HCT116 (cell line): ENCODE results near the gene PTPN2. TPM values are rescaled to one million over a fixed set of nuclear protein-coding genes. Genes with fewer than 3 reads are reported as not detected.

Experiments used
- ATAC-seq: fragments of 200-7000 bp; cut with Tn5 transposase; 2 replicates; pipeline ENCODE4 v1.9.1; 2020; ENCODE audit warnings: mild to moderate bottlenecking, moderate library complexity
- BruUV-seq: library from RNA; stranded (reverse); fragments of 400-500 nt; replicated peaks from 2 replicates; lab custom pipeline; 2021; lab: Mats Ljungman, UMichigan
- CTCF ChIA-PET: fragments of 300-600 bp; sonication (Branson Sonifier 250); formaldehyde crosslinking; loops from one replicate; lab custom pipeline; 2021; ENCODE audit warnings: antibody characterized with exemption; lab: Charles Lee
- POLR2A ChIA-PET: fragments of 300-600, 350-600 bp; sonication (Branson Sonifier 250); formaldehyde crosslinking; loops from one replicate; lab custom pipeline; 2021; ENCODE audit warnings: antibody characterized with exemption; lab: Charles Lee
- RAD21 ChIA-PET, 2 experiments: fragments of 300-600 bp; sonication (Branson Sonifier 250); formaldehyde crosslinking; loops; one replicate each; lab custom pipeline; 2023; ENCODE audit warnings: low total read pairs in 2 of 2; ENCODE audit not compliant: uncharacterized antibody in 2 of 2, unreplicated experiment in 2 of 2, low non-redundant PET in 1 of 2; lab: Charles Lee
- DNase-seq: peaks from one replicate; pipeline ENCODE4 v3.0.0-alpha.2; 2010; ENCODE audit warnings: low read depth, low spot score
- H2AFZ ChIP-seq: fragments of 200-600 bp; shearing (Covaris generic), sonication (generic); 2 replicates; pipeline ENCODE4 v1.6.1; 2017; ENCODE audit warnings: low read depth, mixed run types, mixed read lengths, antibody characterized with exemption, low read length; ENCODE audit not compliant: poor library complexity, severe bottlenecking
- H3K27ac ChIP-seq: 2 replicates; pipeline ENCODE4 v1.5.1; 2012; ENCODE audit warnings: low read depth, low read length
- H3K27me3 ChIP-seq: fragments of 200-600 bp; sonication (generic); 2 replicates; pipeline ENCODE4 v1.6.1; 2016; ENCODE audit warnings: mixed run types, low read length, mixed read lengths; ENCODE audit not compliant: insufficient read depth
- H3K36me3 ChIP-seq, 2 experiments: fragments of 200-500 bp in 1 of 2; fragments of 200-600 bp in 1 of 2; sonication (Bioruptor generic) in 1 of 2; sonication (generic) in 1 of 2; 2 replicates each; pipeline versions ENCODE4 v1.5.1 to v1.6.1; 2014 to 2016; ENCODE audit warnings: low read length in 2 of 2, inconsistent platforms in 1 of 2, mixed read lengths in 1 of 2, mixed run types in 1 of 2; ENCODE audit not compliant: insufficient read depth in 2 of 2, control insufficient read depth in 1 of 2
- H3K4me1 ChIP-seq, 2 experiments: fragments of 200-600 bp in 1 of 2; sonication (generic) in 1 of 2; 2 replicates each; pipeline versions ENCODE4 v1.5.1 to v1.6.1; 2012 to 2017; ENCODE audit warnings: low read length in 2 of 2, inconsistent platforms in 1 of 2, mild to moderate bottlenecking in 1 of 2, mixed read lengths in 1 of 2, mixed run types in 1 of 2, moderate library complexity in 1 of 2; ENCODE audit not compliant: insufficient read depth in 2 of 2, control insufficient read depth in 1 of 2
- H3K4me2 ChIP-seq: fragments of 200-600 bp; sonication (generic); 2 replicates; pipeline ENCODE4 v1.6.1; 2017; ENCODE audit warnings: mixed run types, low read length, mixed read lengths
- H3K4me3 ChIP-seq, 2 experiments: fragments of 200-600 bp in 1 of 2; sonication (generic) in 1 of 2; replicated peaks in 1 of 2; 2 replicates each; pipeline ENCODE4 v1.5.1; 2011 to 2016; ENCODE audit warnings: low read length in 2 of 2, control low read depth in 1 of 2, low read depth in 1 of 2, mild to moderate bottlenecking in 1 of 2, mixed read lengths in 1 of 2, mixed run types in 1 of 2
- H3K79me2 ChIP-seq: fragments of 200-600 bp; sonication (generic); 2 replicates; pipeline ENCODE4 v1.6.1; 2017; ENCODE audit warnings: mild to moderate bottlenecking, mixed run types, low read length, moderate library complexity, mixed read lengths; ENCODE audit not compliant: insufficient read depth
- H3K9ac ChIP-seq: fragments of 200-600 bp; sonication (generic); 2 replicates; pipeline ENCODE4 v1.6.1; 2016; ENCODE audit warnings: low read length, mixed read lengths
- H3K9me2 ChIP-seq: fragments of 200-600 bp; sonication (generic), shearing (Covaris generic); 2 replicates; pipeline ENCODE4 v1.6.1; 2017; ENCODE audit warnings: mixed run types, mild to moderate bottlenecking, moderate library complexity; ENCODE audit not compliant: insufficient read depth
- H3K9me3 ChIP-seq, 2 experiments: fragments of 200-500 bp in 1 of 2; fragments of 200-600 bp in 1 of 2; sonication (Bioruptor generic) in 1 of 2; sonication (generic) in 1 of 2; 2 replicates each; pipeline ENCODE4 v1.6.1; 2014 to 2017; ENCODE audit warnings: low read length in 2 of 2, mixed read lengths in 2 of 2, inconsistent platforms in 1 of 2, low read depth in 1 of 2, mild to moderate bottlenecking in 1 of 2, mixed run types in 1 of 2, moderate library complexity in 1 of 2; ENCODE audit not compliant: control insufficient read depth in 1 of 2, insufficient read depth in 1 of 2
- H4K20me1 ChIP-seq: fragments of 200-600 bp; sonication (generic), shearing (Covaris generic); 2 replicates; pipeline ENCODE4 v1.6.1; 2017; ENCODE audit warnings: mixed run types, mild to moderate bottlenecking, moderate library complexity; ENCODE audit not compliant: insufficient read depth
- EGR1 ChIP-seq: IDR thresholded peaks from 2 replicates; pipeline ENCODE4 v1.6.1; 2012; ENCODE audit warnings: low read depth
- ELF1 ChIP-seq: IDR thresholded peaks from 2 replicates; pipeline ENCODE4 v1.6.1; 2012; ENCODE audit warnings: low read depth, borderline replicate concordance
- EZH2 ChIP-seq: fragments of 200-600 bp; sonication (generic); IDR thresholded peaks from 2 replicates; pipeline ENCODE4 v1.6.1; 2017; ENCODE audit warnings: antibody characterized with exemption, mixed run types
- JUND ChIP-seq: IDR thresholded peaks from 2 replicates; pipeline ENCODE4 v1.6.1; 2012
- TCF7L2 ChIP-seq: IDR thresholded peaks from 2 replicates; pipeline ENCODE4 v1.7.0; 2011; ENCODE audit warnings: borderline replicate concordance, inconsistent platforms; ENCODE audit not compliant: insufficient read depth, insufficient read length; ENCODE audit errors: extremely low read depth
- YY1 ChIP-seq: IDR thresholded peaks from 2 replicates; pipeline ENCODE4 v1.6.1; 2011; ENCODE audit warnings: low read length, low read depth, moderate library complexity, mild to moderate bottlenecking; ENCODE audit not compliant: insufficient replicate concordance; ENCODE audit errors: extremely low read depth
- ZNF274 ChIP-seq: fragments of 200-500 bp; sonication (Bioruptor generic); IDR thresholded peaks from 2 replicates; pipeline ENCODE4 v1.6.1; 2014; ENCODE audit warnings: mild to moderate bottlenecking, low read depth, low read length, inconsistent platforms
- intact Hi-C: fragments of 100-400 bp; cut with micrococcal nuclease; formaldehyde crosslinking; loops from 2 replicates; pipeline ENCODE4 v1.10.0; 2022
- total RNA-seq: library from RNA; stranded (reverse); gene quantifications from one replicate; pipeline ENCODE4 v1.2.1, GENCODE V29; 2021; ENCODE audit not compliant: unreplicated experiment
- TF ChIP-seq, protein P1 (sequence below): IDR thresholded peaks from 2 replicates; pipeline ENCODE4 v1.6.1; 2012
- TF ChIP-seq, protein P2 (sequence below): IDR thresholded peaks from 2 replicates; pipeline ENCODE4 v1.6.1; 2011; ENCODE audit warnings: mild to moderate bottlenecking, low read length, moderate library complexity; ENCODE audit not compliant: insufficient replicate concordance; ENCODE audit errors: extremely low read depth

The PTPN2 gene
- total RNA-seq, 1 experiment from 2014 or later = 50.3 TPM

DNA sequence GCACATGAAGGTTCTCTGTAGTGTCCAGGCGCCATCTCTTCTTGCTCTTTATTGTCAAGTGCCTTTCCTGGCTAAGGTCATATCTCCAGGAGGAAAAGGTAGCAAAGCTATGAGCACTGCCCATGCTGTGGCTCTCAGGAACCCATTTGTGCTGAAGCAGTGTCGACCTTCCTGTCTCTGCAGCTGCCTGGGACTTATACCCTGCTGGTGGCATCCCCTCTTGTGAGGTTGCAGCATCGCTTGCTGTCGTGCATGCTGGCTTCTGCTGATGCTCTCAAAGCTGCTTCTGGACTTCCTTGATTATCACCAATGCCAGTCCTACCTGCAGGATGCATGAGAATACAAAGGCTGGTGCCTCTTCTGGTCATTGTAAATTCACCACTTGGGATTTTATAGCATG, 22.1 kb upstream of the PTPN2 start:
- POLR2A ChIA-PET = no interaction called here
- ATAC-seq = no peak

More for the DNA sequence above, 22.1 kb upstream of the PTPN2 start:
- no peaks in the 10 kb centered on the region for H3K79me2 ChIP-seq
- H3K36me3 ChIP-seq = no peaks in the 10 kb centered on the region
- H2AFZ ChIP-seq = no peak overlapping the region
- RAD21 ChIA-PET = no interaction called here
- H3K27me3 ChIP-seq = no peaks in the 10 kb centered on the region
- no peak for TF ChIP-seq TCF7L2
- no peak for TF ChIP-seq EGR1
- TF ChIP-seq YY1 = no peak
- TF ChIP-seq ZNF274 = no peak
- TF ChIP-seq, protein P1, sequence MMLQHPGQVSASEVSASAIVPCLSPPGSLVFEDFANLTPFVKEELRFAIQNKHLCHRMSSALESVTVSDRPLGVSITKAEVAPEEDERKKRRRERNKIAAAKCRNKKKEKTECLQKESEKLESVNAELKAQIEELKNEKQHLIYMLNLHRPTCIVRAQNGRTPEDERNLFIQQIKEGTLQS = no peak
- no peak for TF ChIP-seq JUND
- TF ChIP-seq ELF1 = no peak
- TF ChIP-seq, protein P2, sequence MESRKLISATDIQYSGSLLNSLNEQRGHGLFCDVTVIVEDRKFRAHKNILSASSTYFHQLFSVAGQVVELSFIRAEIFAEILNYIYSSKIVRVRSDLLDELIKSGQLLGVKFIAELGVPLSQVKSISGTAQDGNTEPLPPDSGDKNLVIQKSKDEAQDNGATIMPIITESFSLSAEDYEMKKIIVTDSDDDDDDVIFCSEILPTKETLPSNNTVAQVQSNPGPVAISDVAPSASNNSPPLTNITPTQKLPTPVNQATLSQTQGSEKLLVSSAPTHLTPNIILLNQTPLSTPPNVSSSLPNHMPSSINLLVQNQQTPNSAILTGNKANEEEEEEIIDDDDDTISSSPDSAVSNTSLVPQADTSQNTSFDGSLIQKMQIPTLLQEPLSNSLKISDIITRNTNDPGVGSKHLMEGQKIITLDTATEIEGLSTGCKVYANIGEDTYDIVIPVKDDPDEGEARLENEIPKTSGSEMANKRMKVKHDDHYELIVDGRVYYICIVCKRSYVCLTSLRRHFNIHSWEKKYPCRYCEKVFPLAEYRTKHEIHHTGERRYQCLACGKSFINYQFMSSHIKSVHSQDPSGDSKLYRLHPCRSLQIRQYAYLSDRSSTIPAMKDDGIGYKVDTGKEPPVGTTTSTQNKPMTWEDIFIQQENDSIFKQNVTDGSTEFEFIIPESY = no peak
- TF ChIP-seq EZH2 = no peak
- TF ChIP-seq, all 23 proteins: peak for 0
- H3K4me2 ChIP-seq = no peak overlapping the region
- H3K4me3 ChIP-seq = no peak overlapping the region
- intact Hi-C loops = loop anchor here (10.0 kb wide), 1 partner anchor 51 kb away; no protein-coding TSS in a partner anchor
- H3K9ac ChIP-seq = no peak overlapping the region
- BruUV-seq = no TSS peak
- H3K9me3 ChIP-seq = no peaks in the 10 kb centered on the region
- no peaks in the 10 kb centered on the region for H3K9me2 ChIP-seq
- CTCF ChIA-PET = no interaction called here
- H3K4me1 ChIP-seq = no peaks in the 10 kb centered on the region
- H3K27ac ChIP-seq = no peak overlapping the region
- H4K20me1 ChIP-seq = no peaks in the 10 kb centered on the region
- no peak for DNase-seq
